A549 (cell line): ENCODE results near the gene EVX1.

Experiments used
- CHD2 ChIP-seq: fragments of 150-350 bp; IDR thresholded peaks from 2 replicates; pipeline ENCODE4 v1.6.1; 2014; ENCODE audit warnings: low read length; ENCODE audit not compliant: partially characterized antibody
- FOSB ChIP-seq: fragments of 250-450 bp; sonication (Bioruptor Pico); IDR thresholded peaks from 2 replicates; pipeline ENCODE4 v1.5.0; 2020; ENCODE audit warnings: mild to moderate bottlenecking, moderate library complexity
- JUN ChIP-seq, 2 experiments: fragments of >200 bp; sonication (Bioruptor Twin); formaldehyde crosslinking; IDR thresholded peaks; 2 replicates in 1 of 2; 3 replicates in 1 of 2; pipeline ENCODE4 v1.6.1; 2016 to 2017
- NFE2L2 ChIP-seq: fragments of 150-350 bp; conservative IDR thresholded peaks from 2 replicates; pipeline ENCODE4 v1.6.1; 2014; ENCODE audit warnings: low read length
- RAD21 ChIP-seq, 2 experiments: fragments of >200 bp in 1 of 2; sonication (Bioruptor Twin) in 1 of 2; formaldehyde crosslinking in 1 of 2; IDR thresholded peaks in 1 of 2; conservative IDR thresholded peaks in 1 of 2; 2 replicates in 1 of 2; 3 replicates in 1 of 2; pipeline ENCODE4 v1.6.1; 2012 to 2018; ENCODE audit warnings: inconsistent platforms in 1 of 2
- TF ChIP-seq, protein P1 (sequence below): fragments of >200 bp; sonication (Bioruptor Twin); formaldehyde crosslinking; IDR thresholded peaks from 3 replicates; pipeline ENCODE4 v1.5.1; 2016
- TF ChIP-seq, protein P2 (sequence below): IDR thresholded peaks from 2 replicates; pipeline ENCODE4 v1.6.1; 2012

DNA sequence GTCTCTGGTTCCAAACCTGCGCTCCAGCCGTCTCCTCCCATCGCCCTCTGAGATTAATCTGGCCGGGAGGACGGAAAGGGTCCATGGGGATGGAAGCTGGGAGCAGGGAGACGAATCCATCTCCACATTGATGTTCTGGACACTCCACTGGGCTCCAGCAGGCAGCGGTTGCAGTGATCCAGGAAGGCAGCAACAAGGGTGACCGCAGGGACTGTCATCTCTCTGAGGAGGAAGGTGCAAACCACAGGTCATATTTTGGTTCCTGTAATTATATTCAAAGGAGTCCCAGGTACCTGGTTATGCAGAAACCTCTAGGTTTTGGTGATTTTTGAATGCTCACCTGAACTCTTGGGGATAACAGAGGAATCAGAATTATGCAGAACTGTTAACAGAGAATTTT, 54.8 kb downstream of the EVX1 start:
- TF ChIP-seq, protein P1, sequence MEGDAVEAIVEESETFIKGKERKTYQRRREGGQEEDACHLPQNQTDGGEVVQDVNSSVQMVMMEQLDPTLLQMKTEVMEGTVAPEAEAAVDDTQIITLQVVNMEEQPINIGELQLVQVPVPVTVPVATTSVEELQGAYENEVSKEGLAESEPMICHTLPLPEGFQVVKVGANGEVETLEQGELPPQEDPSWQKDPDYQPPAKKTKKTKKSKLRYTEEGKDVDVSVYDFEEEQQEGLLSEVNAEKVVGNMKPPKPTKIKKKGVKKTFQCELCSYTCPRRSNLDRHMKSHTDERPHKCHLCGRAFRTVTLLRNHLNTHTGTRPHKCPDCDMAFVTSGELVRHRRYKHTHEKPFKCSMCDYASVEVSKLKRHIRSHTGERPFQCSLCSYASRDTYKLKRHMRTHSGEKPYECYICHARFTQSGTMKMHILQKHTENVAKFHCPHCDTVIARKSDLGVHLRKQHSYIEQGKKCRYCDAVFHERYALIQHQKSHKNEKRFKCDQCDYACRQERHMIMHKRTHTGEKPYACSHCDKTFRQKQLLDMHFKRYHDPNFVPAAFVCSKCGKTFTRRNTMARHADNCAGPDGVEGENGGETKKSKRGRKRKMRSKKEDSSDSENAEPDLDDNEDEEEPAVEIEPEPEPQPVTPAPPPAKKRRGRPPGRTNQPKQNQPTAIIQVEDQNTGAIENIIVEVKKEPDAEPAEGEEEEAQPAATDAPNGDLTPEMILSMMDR: no peak
- TF ChIP-seq CHD2: no peak
- TF ChIP-seq JUN (IDR thresholded peaks at IDR 0.05): no peak
- no peak for TF ChIP-seq RAD21 (conservative IDR thresholded peaks at IDR 0.05 in 1 of 2, IDR thresholded peaks at IDR 0.05 in 1 of 2)
- no peak for TF ChIP-seq FOSB (CRISPR knock-in tag)
- TF ChIP-seq, protein P2, sequence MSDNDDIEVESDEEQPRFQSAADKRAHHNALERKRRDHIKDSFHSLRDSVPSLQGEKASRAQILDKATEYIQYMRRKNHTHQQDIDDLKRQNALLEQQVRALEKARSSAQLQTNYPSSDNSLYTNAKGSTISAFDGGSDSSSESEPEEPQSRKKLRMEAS: no peak
- no peak for TF ChIP-seq NFE2L2
